Measurements from ENCODE around the gene SULT1A1. TPM values are rescaled to one million over a fixed set of nuclear protein-coding genes. Genes with fewer than 3 reads are reported as not detected.
"Not testable (repeated sequence)": the region's sequence is repeated elsewhere in the genome, so short reads cannot be mapped to it uniquely, and the experiment has no call there.

SULT1A1 gene
- total and polyA plus RNA-seq, 2 of the 4 experiments (the other 2 are of a cell fraction): 1.2 to 1.6 TPM

DNA sequence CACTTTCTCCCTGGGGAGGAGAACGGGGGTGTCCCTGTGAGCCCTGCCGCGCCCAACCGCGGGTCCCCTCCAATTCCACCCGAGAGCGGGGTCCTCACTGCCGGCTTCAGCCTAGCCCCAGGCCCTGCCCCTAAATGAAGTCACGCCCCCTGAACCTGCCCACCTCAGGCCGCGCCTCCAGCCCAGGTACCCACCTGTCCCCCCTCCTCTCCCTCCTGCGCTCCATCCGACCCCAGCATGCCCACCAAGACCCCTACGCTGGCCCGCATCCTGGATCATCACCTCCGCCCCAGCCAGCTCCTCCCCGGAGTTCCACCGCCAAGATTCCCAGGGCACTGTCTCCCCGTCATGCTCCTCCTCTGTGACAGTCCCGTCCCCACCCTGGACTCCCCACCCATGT is 8.9 kb downstream of the SULT1A1 start:
- in situ Hi-C loops (cut with MboI; ENCODE audit: low sequenced_read_pairs): loop anchor here (10.0 kb wide), 1 partner anchor 306 kb away; the partner anchor contains the start of gene SBK1
- H3K4ac ChIP-seq (ENCODE audit: low read depth, low read length); H4K8ac ChIP-seq (ENCODE audit: low read depth in 2 of 2, low read length in 2 of 2); H2AFZ ChIP-seq (replicated peaks; ENCODE audit: low read length, poor library complexity); POLR2A ChIA-PET (ENCODE audit: unreplicated experiment); H3K23ac ChIP-seq (ENCODE audit: low read depth, low read length); H2BK15ac ChIP-seq (ENCODE audit: low read depth, low read length); H3K9me3 ChIP-seq (ENCODE audit: control insufficient read depth, insufficient read depth, low read length); H3K4me1 ChIP-seq (ENCODE audit: control insufficient read depth, insufficient read depth, low read length); H3K18ac ChIP-seq (ENCODE audit: low read depth, low read length); DNase-seq; H3K4me2 ChIP-seq (ENCODE audit: low read depth, low read length); H3K56ac ChIP-seq (ENCODE audit: extremely low read depth, insufficient read depth, low read length); H2BK5ac ChIP-seq (ENCODE audit: low read depth, low read length, poor library complexity, severe bottlenecking); H3K36me3 ChIP-seq (ENCODE audit: control insufficient read depth, insufficient read depth, low read length); BruUV-seq (replicated peaks); H3K9ac ChIP-seq (ENCODE audit: low read depth, low read length); intact Hi-C loops (cut with micrococcal nuclease); H4K91ac ChIP-seq (ENCODE audit: insufficient read depth, low read depth, low read length); H2AK9ac ChIP-seq (replicated peaks; ENCODE audit: low read depth, low read length, poor library complexity); CTCF ChIA-PET; H2AK5ac ChIP-seq (ENCODE audit: low read depth, low read length); H3K4me3 ChIP-seq (ENCODE audit: insufficient read depth, low read depth, low read length); H4K5ac ChIP-seq (ENCODE audit: low read depth, low read length); H2BK120ac ChIP-seq (ENCODE audit: low read depth, low read length); H3K79me1 ChIP-seq (ENCODE audit: low read depth in 1 of 2, low read length in 2 of 2); H3K14ac ChIP-seq (replicated peaks; ENCODE audit: low read depth, low read length); H2BK20ac ChIP-seq (ENCODE audit: low read depth, low read length); H3K27ac ChIP-seq (ENCODE audit: insufficient read depth, low read length); H4K20me1 ChIP-seq (ENCODE audit: insufficient read depth, low read length); dilution Hi-C loops (cut with HindIII; ENCODE audit: low sequenced_read_pairs, unreplicated experiment); H3K9me1 ChIP-seq (ENCODE audit: insufficient read depth, low read length); ATAC-seq (ENCODE audit: low read depth): not testable (repeated sequence)
- WGBS, 2 experiments (ENCODE audit: extremely low coverage in 2 of 2, insufficient read length in 1 of 2): no CpG with 5 or more reads among the region's 20 CpGs
- peaks cover 25% of the 10 kb centered on the region for H3K27me3 ChIP-seq (ENCODE audit: control insufficient read depth, insufficient read depth, low read length)

DNA sequence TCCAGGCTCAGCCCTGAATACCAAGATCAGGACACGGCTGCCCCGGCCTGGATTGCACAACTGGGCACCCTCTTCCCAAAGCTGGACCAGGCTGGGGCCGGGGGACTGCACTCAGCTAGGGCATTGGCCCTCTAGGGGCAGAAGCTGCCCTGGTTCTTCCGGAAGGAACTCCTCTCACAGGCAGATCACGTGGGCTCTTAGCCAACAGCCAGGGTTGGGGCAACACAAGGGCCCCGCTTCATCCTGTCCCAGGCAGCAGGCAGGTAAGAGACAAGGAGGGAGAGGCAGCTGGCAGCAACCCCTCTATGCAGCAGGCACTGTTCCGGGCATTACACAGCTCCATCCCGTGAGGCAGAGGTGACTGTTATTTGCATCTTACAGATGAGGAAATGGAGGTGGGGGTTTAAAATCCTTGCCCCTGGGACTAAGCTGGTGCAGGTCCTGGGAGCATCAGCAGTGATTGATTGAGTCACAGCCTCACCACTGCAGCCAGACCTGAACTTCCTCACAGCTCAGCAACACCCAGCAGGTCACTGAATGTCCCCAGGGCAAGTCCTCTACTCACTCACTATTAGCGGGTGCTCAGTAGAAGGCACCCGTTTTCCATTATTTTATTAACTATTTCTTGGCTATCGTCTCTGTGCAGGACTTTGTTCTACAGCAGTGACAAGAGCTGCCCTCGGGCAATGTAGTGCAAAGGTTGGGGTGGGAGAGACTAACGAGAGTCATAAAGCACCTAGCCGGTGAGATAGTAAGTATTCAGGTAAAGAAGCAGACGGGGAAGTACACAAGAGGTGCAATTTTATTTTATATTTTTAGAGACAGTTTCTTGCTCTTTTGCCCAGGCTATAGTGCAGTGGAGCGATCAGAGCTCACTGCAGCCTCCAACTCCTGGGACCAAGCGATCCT is 10.2 kb downstream of the SULT1A1 start:
- H2BK20ac ChIP-seq (ENCODE audit: low read depth, low read length); dilution Hi-C loops (cut with HindIII; ENCODE audit: low sequenced_read_pairs, unreplicated experiment); H3K4me3 ChIP-seq (ENCODE audit: insufficient read depth, low read depth, low read length); H3K4me1 ChIP-seq (ENCODE audit: control insufficient read depth, insufficient read depth, low read length); CTCF ChIA-PET; H3K4me2 ChIP-seq (ENCODE audit: low read depth, low read length); POLR2A ChIA-PET (ENCODE audit: unreplicated experiment); H3K9me1 ChIP-seq (ENCODE audit: insufficient read depth, low read length); H3K56ac ChIP-seq (ENCODE audit: extremely low read depth, insufficient read depth, low read length); BruUV-seq (replicated peaks); H4K20me1 ChIP-seq (ENCODE audit: insufficient read depth, low read length); H3K27ac ChIP-seq (ENCODE audit: insufficient read depth, low read length); intact Hi-C loops (cut with micrococcal nuclease); DNase-seq; H3K9me3 ChIP-seq (ENCODE audit: control insufficient read depth, insufficient read depth, low read length); H3K79me1 ChIP-seq (ENCODE audit: low read depth in 1 of 2, low read length in 2 of 2); H2BK15ac ChIP-seq (ENCODE audit: low read depth, low read length); H2BK120ac ChIP-seq (ENCODE audit: low read depth, low read length); H3K23ac ChIP-seq (ENCODE audit: low read depth, low read length); H2AK5ac ChIP-seq (ENCODE audit: low read depth, low read length); H4K8ac ChIP-seq (ENCODE audit: low read depth in 2 of 2, low read length in 2 of 2); H2AFZ ChIP-seq (replicated peaks; ENCODE audit: low read length, poor library complexity); H3K14ac ChIP-seq (replicated peaks; ENCODE audit: low read depth, low read length); H3K18ac ChIP-seq (ENCODE audit: low read depth, low read length); H2AK9ac ChIP-seq (replicated peaks; ENCODE audit: low read depth, low read length, poor library complexity); H3K36me3 ChIP-seq (ENCODE audit: control insufficient read depth, insufficient read depth, low read length); H3K4ac ChIP-seq (ENCODE audit: low read depth, low read length); H4K5ac ChIP-seq (ENCODE audit: low read depth, low read length); H4K91ac ChIP-seq (ENCODE audit: insufficient read depth, low read depth, low read length); H2BK5ac ChIP-seq (ENCODE audit: low read depth, low read length, poor library complexity, severe bottlenecking); H3K9ac ChIP-seq (ENCODE audit: low read depth, low read length): not testable (repeated sequence)
- ATAC-seq (ENCODE audit: low read depth): peak; percentile 19; the same call in 1 of the 2 replicates
- peaks cover 21% of the 10 kb centered on the region for H3K27me3 ChIP-seq (ENCODE audit: control insufficient read depth, insufficient read depth, low read length)
- in situ Hi-C loops (cut with MboI; ENCODE audit: low sequenced_read_pairs): loop anchor here (10.0 kb wide), 1 partner anchor 305 kb away; the partner anchor contains the start of gene SBK1
- no CpG with 5 or more reads among the region's 17 CpGs for WGBS, 2 experiments (ENCODE audit: extremely low coverage in 2 of 2, insufficient read length in 1 of 2)

Measured in IMR-90 (cell line).